Heart left ventricle (tissue), 16 donors: Measurements from ENCODE around the gene CABLES1. TPM values are rescaled to one million over a fixed set of nuclear protein-coding genes. Genes with fewer than 3 reads are reported as not detected.

ENCODE experiments used
- ATAC-seq, 4 donors: fragments of 200-7000 bp; cut with Tn5 transposase; one replicate each; pipeline ENCODE4 v1.9.1; 2020 to 2022; ENCODE audit warnings: moderate library complexity in 4 of 4, mild to moderate bottlenecking in 3 of 4, moderate number of reproducible peaks in 1 of 4
- DNase-seq, 5 donors: peaks; one replicate each; pipeline ENCODE4 v3.0.0-alpha.2; 2020
- H3K27ac ChIP-seq, 12 donors: fragments of 200-600 bp; sonication (generic) in 4 of 12; one replicate each; pipeline versions ENCODE4 v1.5.0 to v1.8.0; 2016 to 2022; ENCODE audit warnings: mild to moderate bottlenecking in 2 of 12
- H3K27me3 ChIP-seq, 9 donors: fragments of 200-600 bp; sonication (generic) in 2 of 9; one replicate each; pipeline versions ENCODE4 v1.5.1 to v1.8.0; 2016 to 2022; ENCODE audit warnings: mild to moderate bottlenecking in 3 of 9
- H3K36me3 ChIP-seq, 9 donors: fragments of 200-600 bp; sonication (generic) in 2 of 9; one replicate each; pipeline versions ENCODE4 v1.5.0 to v1.8.0; 2018 to 2022; ENCODE audit warnings: mild to moderate bottlenecking in 2 of 9
- H3K4me1 ChIP-seq, 12 donors: fragments of 200-600 bp; sonication (generic) in 4 of 12; one replicate each; pipeline versions ENCODE4 v1.5.0 to v1.8.0; 2016 to 2022; ENCODE audit warnings: mild to moderate bottlenecking in 3 of 12
- H3K4me3 ChIP-seq, 12 donors: fragments of 200-600 bp; sonication (generic) in 4 of 12; one replicate each; pipeline versions ENCODE4 v1.5.0 to v1.8.0; 2017 to 2022; ENCODE audit warnings: mild to moderate bottlenecking in 9 of 12, moderate library complexity in 4 of 12
- H3K9me3 ChIP-seq, 12 donors: fragments of 200-600 bp; sonication (generic) in 4 of 12; one replicate each; pipeline versions ENCODE4 v1.5.0 to v1.8.0; 2016 to 2022; ENCODE audit warnings: mild to moderate bottlenecking in 1 of 12
- CTCF ChIP-seq, 12 donors: fragments of 200-600 bp; sonication (generic) in 4 of 12; IDR thresholded peaks; one replicate each; pipeline versions ENCODE4 v1.5.0 to v1.8.0; 2018 to 2022; ENCODE audit warnings: antibody characterized with exemption in 12 of 12, mild to moderate bottlenecking in 5 of 12
- POLR2A ChIP-seq, 2 donors: fragments of 450-650 bp; IDR thresholded peaks; one replicate each; pipeline ENCODE4 v1.6.1; 2017; ENCODE audit warnings: antibody characterized with exemption in 2 of 2, mild to moderate bottlenecking in 2 of 2, moderate library complexity in 2 of 2
- WGBS, 4 donors: extraction: QIAGEN DNeasy Blood & Tissue Kit in 2 of 4; methylation state at CpG; one replicate each; pipeline versions ENCODE4 v1.1.5 to v1.1.7; 2013 to 2018; 5-methylcytosine and 5-hydroxymethylcytosine counted together
- intact Hi-C, 10 donors: fragments of 100-400 bp; cut with DNase I; formaldehyde crosslinking; loops; one replicate each; pipeline versions ENCODE4 v1.11.1 to v1.14.2; 2022
- polyA plus RNA-seq, 2 donors: library from polyadenylated mRNA; stranded (reverse); fragments of 200-250 nt; gene quantifications; one replicate each; pipeline ENCODE4 v1.2.3, GENCODE V29; 2013
- total RNA-seq, 9 donors: library from RNA; depleted of rRNA in 2 of 9; stranded (reverse); fragments of >200 nt in 2 of 9; fragmentation: NEBNext Ultra II Directional in 3 of 9; extraction: Animal tissue kit (Norgen Biotek cat#: 25700) in 3 of 9; gene quantifications; one replicate each; pipeline versions ENCODE4 v1.1.0 to v1.2.4, GENCODE V29; 2016 to 2023
- donor health status: ischemic (EF 13 %, LVEDD 7.1; RV severe dilation, severe dysfunction).
- donor health status: healthy with polysubstance abuse.
- donor health status: DM: no; HTN: yes; CAD: no.
- donor health status: DM: no; HTN: no; CAD: no.
- donor health status: ischemic (EF 25% LVEDD 6.9; RV normal size, moderate dysfunction).
- donor health status: ischemic (EF 25% LVEDD 5.7; RV mildly dilated, moderate dysfunction).
- donor health status: healthy.
- donor health status: DM: yes; HTN: yes; CAD: no.
- donor health status: ischemic (EF 35%, LVEDD 5.7; RV mildly dilated, moderate dysfunction).
- donor health status: nonischemic (EF 11% LVEDD 7.7; RV severe dilation, severe dysfunction).
- donor health status: DM: yes; HTN: yes; CAD: no.
- donor health status: PGD.
- donor health status: ischemic (EF 29% LVEDD 5.4; RV normal size, mild dysfunction).
- donor health status: nonischemic (EF 23%, LVEDD 6.1; RV moderate dilation, normal function).

CABLES1 gene
- total and polyA plus RNA-seq, 11 donors = 0.28 to 7.2 (median 2.1) TPM

DNA sequence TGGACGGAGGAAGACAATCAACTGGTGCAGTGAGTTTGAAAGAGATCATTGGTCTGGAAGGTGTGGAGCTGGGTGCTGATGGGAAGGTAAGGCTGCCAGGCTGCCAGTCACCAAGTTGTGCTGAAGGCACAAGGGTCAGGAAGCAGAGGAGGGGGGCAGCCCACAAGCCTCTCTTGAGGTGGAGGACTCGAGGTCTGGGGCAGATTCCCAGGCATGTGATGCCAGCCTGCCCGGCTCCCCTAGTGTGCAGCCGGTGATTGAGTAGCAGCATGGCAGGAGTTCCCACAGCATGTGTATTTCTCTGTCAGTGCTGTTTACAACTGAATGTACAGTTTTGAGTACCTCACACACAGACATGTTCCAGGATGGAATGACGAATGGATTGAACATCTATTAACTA is 99.3 kb downstream of the CABLES1 start:
- ATAC-seq (no peak), DNase-seq (no peak)
- Histone ChIP-seq H3K36me3 (peaks cover 0 to 5% (median 0%) of the 10 kb centered on the region in 9 donors), H3K4me3 (no peak overlapping the region), H3K27me3 (no peaks in the 10 kb centered on the region), H3K4me1 (peaks cover 7 to 59% (median 34%) of the 10 kb centered on the region in 12 donors), H3K9me3 (no peaks in the 10 kb centered on the region), H3K27ac (no peak overlapping the region)
- intact Hi-C loops = loop anchor here in 6 of 10 donors (5.0 to 10.0 kb wide), 3 partner anchors 97 to 123 kb away; partner anchors contain the start of gene CABLES1 (in 4 of the 6)
- 75 to 92% (median 88%) methylated on average over 5 of the region's 5 CpGs for WGBS, 4 donors
- no peak for TF ChIP-seq CTCF (IDR thresholded peaks at IDR 0.05)
- TF ChIP-seq POLR2A (IDR thresholded peaks at IDR 0.05) = no peak

DNA sequence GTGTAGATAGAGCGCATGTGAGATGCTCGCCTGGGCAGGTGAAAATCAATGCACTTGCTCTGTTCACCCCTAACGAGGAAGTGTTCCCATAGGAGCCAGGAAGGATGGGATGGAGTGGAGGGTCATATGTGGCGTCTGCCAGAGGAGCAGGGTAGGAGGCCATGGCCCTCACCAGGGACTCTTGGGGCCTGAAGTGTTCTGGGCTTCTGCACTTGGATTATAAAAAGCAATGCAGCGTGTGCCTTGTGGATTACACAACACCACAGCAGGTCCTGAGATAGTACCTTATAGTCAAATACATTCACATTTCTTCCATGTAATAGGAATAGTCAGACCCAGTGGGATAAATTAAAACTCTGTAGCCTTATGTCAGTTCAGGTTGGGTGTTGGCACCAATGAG is 100.1 kb downstream of the CABLES1 start:
- DNase-seq (no peak), ATAC-seq (no peak)
- Histone ChIP-seq H3K4me3 (no peak overlapping the region), H3K9me3 (no peaks in the 10 kb centered on the region), H3K4me1 (peaks cover 7 to 52% (median 34%) of the 10 kb centered on the region in 12 donors), H3K36me3 (peaks cover 0 to 5% (median 0%) of the 10 kb centered on the region in 9 donors), H3K27ac (no peak overlapping the region), H3K27me3 (no peaks in the 10 kb centered on the region)
- no peak for TF ChIP-seq POLR2A (IDR thresholded peaks at IDR 0.05)
- TF ChIP-seq CTCF (IDR thresholded peaks at IDR 0.05) = no peak
- intact Hi-C loops = loop anchor here in 6 of 10 donors (5.0 to 10.0 kb wide), 3 partner anchors 98 to 122 kb away; partner anchors contain the start of gene CABLES1 (in 4 of the 6)
- WGBS, 4 donors = 78 to 82% (median 80%) methylated on average over 5 of the region's 5 CpGs

DNA sequence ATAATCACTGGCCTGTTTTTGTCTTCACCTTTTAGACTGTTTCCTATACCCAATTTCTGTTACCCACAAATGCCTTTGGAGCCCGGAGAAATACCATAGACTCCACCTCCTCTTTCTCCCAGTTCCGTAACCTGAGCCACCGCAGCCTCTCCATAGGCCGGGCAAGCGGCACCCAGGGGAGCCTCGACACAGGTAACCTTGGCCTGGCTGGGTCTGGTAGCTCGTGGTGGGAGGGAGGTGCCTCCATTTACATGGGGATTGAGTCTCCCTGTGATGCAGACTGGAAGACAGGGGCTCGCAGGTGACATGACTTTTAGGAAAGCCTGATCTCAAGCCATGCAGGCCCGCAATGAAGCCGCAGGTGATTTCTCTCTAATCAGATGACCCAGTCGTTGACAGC is 100.6 kb downstream of the CABLES1 start:
- TF ChIP-seq CTCF (IDR thresholded peaks at IDR 0.05) = no peak
- TF ChIP-seq POLR2A (IDR thresholded peaks at IDR 0.05) = no peak
- H3K4me3 ChIP-seq = no peak overlapping the region
- H3K36me3 ChIP-seq = peaks cover 0 to 5% (median 0%) of the 10 kb centered on the region in 9 donors
- DNase-seq (no peak), ATAC-seq (no peak)
- H3K4me1 ChIP-seq = peaks cover 4 to 47% (median 30%) of the 10 kb centered on the region in 12 donors
- intact Hi-C loops = loop anchor here in 6 of 10 donors (5.0 to 10.0 kb wide), 3 partner anchors 99 to 121 kb away; partner anchors contain the start of gene CABLES1 (in 4 of the 6)
- 88 to 96% (median 91%) methylated on average over 11 of the region's 11 CpGs for WGBS, 4 donors
- no peaks in the 10 kb centered on the region for H3K9me3 ChIP-seq
- H3K27me3 ChIP-seq = no peaks in the 10 kb centered on the region
- H3K27ac ChIP-seq = no peak overlapping the region

DNA sequence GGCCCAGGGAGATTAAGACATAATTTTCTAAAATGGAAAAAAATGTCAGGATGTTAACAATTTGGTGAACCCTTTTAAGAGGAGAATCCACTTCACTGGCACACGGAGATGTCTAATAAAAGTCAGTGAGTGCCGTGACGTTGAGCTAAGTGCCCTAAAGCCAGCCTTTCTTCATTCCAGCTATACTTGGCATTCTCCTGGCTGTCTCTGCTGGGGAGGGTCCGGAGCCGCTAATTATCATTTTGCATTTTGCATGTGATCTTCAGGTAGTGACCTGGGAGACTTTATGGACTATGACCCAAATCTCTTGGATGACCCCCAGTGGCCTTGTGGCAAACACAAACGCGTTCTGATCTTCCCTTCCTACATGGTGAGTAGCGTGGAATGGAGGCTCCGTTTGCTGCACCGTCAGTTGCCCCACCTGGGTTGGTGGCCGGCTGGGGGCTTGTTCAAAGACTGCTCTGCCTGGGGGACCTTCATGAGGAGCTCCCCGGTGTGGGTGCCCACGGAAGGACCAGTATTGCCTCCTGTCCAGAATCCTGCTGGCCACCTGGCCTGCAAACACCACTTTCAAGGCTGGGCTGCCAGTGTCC is 101.7 kb downstream of the CABLES1 start:
- Histone ChIP-seq H3K27ac (peak overlapping the region; percentile 31 to 89 (median 76)), H3K4me3 (peak overlapping the region in 2 of 12 donors; percentile 41 to 52)
- intact Hi-C loops = loop anchor here in 6 of 10 donors (5.0 to 10.0 kb wide), 3 partner anchors 100 to 120 kb away; partner anchors contain the start of gene CABLES1 (in 4 of the 6)

More for the DNA sequence above, 101.7 kb downstream of the CABLES1 start:
- Histone ChIP-seq H3K36me3 (peaks cover 0 to 5% (median 0%) of the 10 kb centered on the region in 9 donors), H3K4me1 (peaks cover 4 to 36% (median 22%) of the 10 kb centered on the region in 12 donors), H3K27me3 (no peaks in the 10 kb centered on the region), H3K9me3 (no peaks in the 10 kb centered on the region)
- 91 to 95% (median 93%) methylated on average over 11 to 13 of the region's 13 CpGs for WGBS, 4 donors
- TF ChIP-seq POLR2A (IDR thresholded peaks at IDR 0.05) (no peak), CTCF (IDR thresholded peaks at IDR 0.05) (peak in 1 of 12 donors; percentile 4)
- DNase-seq (no peak), ATAC-seq (peak in 1 of 4 donors; percentile 7)
